RWPE2 (cell line): Measurements from ENCODE around the gene NEUROD4.
"Not testable (repeated sequence)": the region's sequence is repeated elsewhere in the genome, so short reads cannot be mapped to it uniquely, and the experiment has no call there.

Experiments
- ATAC-seq: fragments of 200-7000 bp; cut with Tn5 transposase; 3 replicates; pipeline ENCODE4 v1.9.1; 2021; ENCODE audit warnings: low read depth
- DNase-seq: peaks from one replicate; pipeline ENCODE4 v3.0.0-alpha.2; 2020; ENCODE audit warnings: low spot score
- H3K27ac ChIP-seq: fragments of 450-650 bp; 2 replicates; pipeline ENCODE4 v1.5.1; 2017; ENCODE audit warnings: mild to moderate bottlenecking; ENCODE audit not compliant: poor library complexity, severe bottlenecking
- H3K27me3 ChIP-seq: fragments of 250-450 bp; sonication (Bioruptor Pico); 2 replicates; pipeline ENCODE4 v1.5.1; 2021; ENCODE audit warnings: mild to moderate bottlenecking, moderate library complexity; ENCODE audit not compliant: insufficient read depth, poor library complexity, severe bottlenecking
- H3K36me3 ChIP-seq: fragments of 250-450 bp; sonication (Bioruptor Pico); 2 replicates; pipeline ENCODE4 v1.5.1; 2020; ENCODE audit warnings: low read depth, mild to moderate bottlenecking, moderate library complexity
- H3K4me1 ChIP-seq: fragments of 250-450 bp; sonication (Bioruptor Pico); 2 replicates; pipeline ENCODE4 v1.5.1; 2021; ENCODE audit warnings: mild to moderate bottlenecking, moderate library complexity; ENCODE audit not compliant: insufficient read depth, poor library complexity, severe bottlenecking
- H3K4me3 ChIP-seq: fragments of 250-450 bp; sonication (Bioruptor Pico); 2 replicates; pipeline ENCODE4 v1.5.1; 2021; ENCODE audit warnings: mild to moderate bottlenecking, moderate library complexity; ENCODE audit not compliant: severe bottlenecking
- H3K9me3 ChIP-seq: fragments of 250-450 bp; sonication (Bioruptor Pico); 2 replicates; pipeline ENCODE4 v1.5.1; 2021; ENCODE audit warnings: mild to moderate bottlenecking, moderate library complexity; ENCODE audit not compliant: severe bottlenecking
- CTCF ChIP-seq: fragments of 450-650 bp; IDR thresholded peaks from one replicate; pipeline ENCODE4 v1.5.1; 2017; ENCODE audit warnings: mild to moderate bottlenecking, moderate library complexity; ENCODE audit not compliant: poor library complexity, severe bottlenecking

NEUROD4 gene

GRCh38 chr12:54981796-54982195 is 38.0 kb upstream of the NEUROD4 start:
- Histone ChIP-seq H3K27me3 (peaks cover 6% of the 10 kb centered on the region), H3K4me3 (no peak overlapping the region), H3K4me1 (no peaks in the 10 kb centered on the region), H3K27ac (no peak overlapping the region), H3K9me3 (no peaks in the 10 kb centered on the region), H3K36me3 (no peaks in the 10 kb centered on the region)
- ATAC-seq (no peak), DNase-seq (no peak)
- no peak for TF ChIP-seq CTCF

GRCh38 chr12:54983536-54984101 is 36.2 kb upstream of the NEUROD4 start:
- DNase-seq (no peak), ATAC-seq (no peak)
- H3K4me1 ChIP-seq, result no peaks in the 10 kb centered on the region
- no peak overlapping the region for H3K27ac ChIP-seq
- TF ChIP-seq CTCF, result no peak
- no peaks in the 10 kb centered on the region for H3K9me3 ChIP-seq
- H3K4me3 ChIP-seq, result no peak overlapping the region
- peaks cover 9% of the 10 kb centered on the region for H3K27me3 ChIP-seq
- H3K36me3 ChIP-seq, result no peaks in the 10 kb centered on the region

GRCh38 chr12:54984658-54985376 is 35.0 kb upstream of the NEUROD4 start, which contains the start of gene TESPA1:
Gene TESPA1 (minus strand): TSS chr12:54984762. CDS start chr12:54974562, 10,200 bp downstream.
- Histone ChIP-seq H3K4me3 (no peak within 1 kb of the TSS), H3K9me3 (no peaks in the 10 kb centered on the region), H3K27ac (no peak within 1 kb of the TSS), H3K27me3 (peaks cover 9% of the 10 kb centered on the region), H3K36me3 (no peaks in the 10 kb centered on the region), H3K4me1 (no peaks in the 10 kb centered on the region)
- DNase-seq, result no peak
- ATAC-seq, result peak; percentile 21; the same call in 1 of the 3 replicates
- TF ChIP-seq CTCF, result no peak

GRCh38 chr12:54986773-54987172 is 33.0 kb upstream of the NEUROD4 start:
- not testable (repeated sequence) for DNase-seq, ATAC-seq, H3K4me1 ChIP-seq, H3K27ac ChIP-seq, H3K36me3 ChIP-seq, H3K4me3 ChIP-seq, H3K27me3 ChIP-seq, H3K9me3 ChIP-seq

GRCh38 chr12:54987611-54988231 is 32.1 kb upstream of the NEUROD4 start:
- H3K27me3 ChIP-seq, result peaks cover 9% of the 10 kb centered on the region
- no peaks in the 10 kb centered on the region for H3K36me3 ChIP-seq
- no peaks in the 10 kb centered on the region for H3K9me3 ChIP-seq
- TF ChIP-seq CTCF, result no peak
- no peak for DNase-seq
- no peaks in the 10 kb centered on the region for H3K4me1 ChIP-seq
- ATAC-seq, result no peak
- no peak overlapping the region for H3K4me3 ChIP-seq
- H3K27ac ChIP-seq, result no peak overlapping the region
